HFFc6 (cell line): ENCODE results near the gene TM6SF1. TPM values are rescaled to one million over a fixed set of nuclear protein-coding genes. Genes with fewer than 3 reads are reported as not detected.
"Not testable (repeated sequence)": the region's sequence is repeated elsewhere in the genome, so short reads cannot be mapped to it uniquely, and the experiment has no call there.

Experiments used
- DNase-seq: peaks from one replicate; pipeline ENCODE4 v3.0.0-alpha.2; 2018
- H3K27ac Mint-ChIP-seq: 2 replicates; pipeline ENCODE4 v1.8.0; 2020; ENCODE audit warnings: mild to moderate bottlenecking, mixed read lengths
- H3K27me3 Mint-ChIP-seq: 2 replicates; pipeline ENCODE4 v1.8.0; 2021; ENCODE audit warnings: mild to moderate bottlenecking, moderate library complexity, mixed read lengths; ENCODE audit not compliant: insufficient read depth
- H3K36me3 Mint-ChIP-seq: 2 replicates; pipeline ENCODE4 v1.8.0; 2021; ENCODE audit warnings: low read depth, mixed read lengths
- H3K4me1 Mint-ChIP-seq: 2 replicates; pipeline ENCODE4 v1.8.0; 2020; ENCODE audit warnings: low read depth, mixed read lengths
- H3K4me3 Mint-ChIP-seq: 2 replicates; pipeline ENCODE4 v1.8.0; 2020; ENCODE audit warnings: mild to moderate bottlenecking, moderate library complexity, mixed read lengths
- H3K9me3 Mint-ChIP-seq: 2 replicates; pipeline ENCODE4 v1.8.0; 2020; ENCODE audit warnings: mild to moderate bottlenecking, mixed read lengths
- CTCF ChIP-seq: fragments of 200-600 bp; sonication (generic); IDR thresholded peaks from 2 replicates; pipeline ENCODE4 v1.5.0; 2021; ENCODE audit warnings: antibody characterized with exemption, mild to moderate bottlenecking
- total RNA-seq, 6 experiments: library from RNA; stranded (reverse); fragmentation: NEBNext Ultra II Directional; extraction: Animal tissue kit (Norgen Biotek cat#: 25700); gene quantifications; 2 replicates in 1 of 6; 3 replicates in 5 of 6; pipeline ENCODE4 v1.2.3, GENCODE V29; 2021

Gene TM6SF1
- total RNA-seq, 6 experiments from 2014 or later = 0.25 to 0.46 (median 0.42) TPM; not detected in 2

GRCh38 chr15:83068054-83068453 is 39.4 kb upstream of the TM6SF1 start:
- Mint-ChIP-seq H3K9me3 (peaks cover 13% of the 10 kb centered on the region), H3K4me3 (peak overlapping the region; percentile 68; the same call in 1 of the 2 replicates), H3K4me1 (peaks cover 28% of the 10 kb centered on the region), H3K36me3 (peaks cover 26% of the 10 kb centered on the region), H3K27ac (peak overlapping the region; percentile 85; the same call in 1 of the 2 replicates), H3K27me3 (no peaks in the 10 kb centered on the region; the same call in 1 of the 2 replicates)
- DNase-seq = no peak
- TF ChIP-seq CTCF = no peak

GRCh38 chr15:83069211-83069642 is 38.2 kb upstream of the TM6SF1 start:
- peaks cover 28% of the 10 kb centered on the region for H3K4me1 Mint-ChIP-seq
- H3K36me3 Mint-ChIP-seq = peaks cover 29% of the 10 kb centered on the region
- not testable (repeated sequence) for H3K27ac Mint-ChIP-seq, H3K27me3 Mint-ChIP-seq, H3K4me3 Mint-ChIP-seq
- peaks cover 24% of the 10 kb centered on the region for H3K9me3 Mint-ChIP-seq
- peak; percentile 33 for DNase-seq

- no peak overlapping the region for H3K4me3 Mint-ChIP-seq
- H3K27ac Mint-ChIP-seq = no peak overlapping the region
- DNase-seq = no peak
- no peak for TF ChIP-seq CTCF
- peaks cover 13% of the 10 kb centered on the region for H3K36me3 Mint-ChIP-seq
- H3K4me1 Mint-ChIP-seq = no peaks in the 10 kb centered on the region
- peaks cover 17% of the 10 kb centered on the region for H3K27me3 Mint-ChIP-seq
- H3K9me3 Mint-ChIP-seq = peaks cover 24% of the 10 kb centered on the region
These were observed 29.8 kb upstream of the TM6SF1 start for GRCh38 chr15:83077491-83078230.

GRCh38 chr15:83078712-83079111 is 28.7 kb upstream of the TM6SF1 start:
- H3K36me3 Mint-ChIP-seq = peaks cover 13% of the 10 kb centered on the region
- no peaks in the 10 kb centered on the region for H3K4me1 Mint-ChIP-seq
- H3K27ac Mint-ChIP-seq = no peak overlapping the region
- peaks cover 14% of the 10 kb centered on the region for H3K9me3 Mint-ChIP-seq
- TF ChIP-seq CTCF = no peak
- peaks cover 20% of the 10 kb centered on the region for H3K27me3 Mint-ChIP-seq
- no peak for DNase-seq
- H3K4me3 Mint-ChIP-seq = no peak overlapping the region

DNA sequence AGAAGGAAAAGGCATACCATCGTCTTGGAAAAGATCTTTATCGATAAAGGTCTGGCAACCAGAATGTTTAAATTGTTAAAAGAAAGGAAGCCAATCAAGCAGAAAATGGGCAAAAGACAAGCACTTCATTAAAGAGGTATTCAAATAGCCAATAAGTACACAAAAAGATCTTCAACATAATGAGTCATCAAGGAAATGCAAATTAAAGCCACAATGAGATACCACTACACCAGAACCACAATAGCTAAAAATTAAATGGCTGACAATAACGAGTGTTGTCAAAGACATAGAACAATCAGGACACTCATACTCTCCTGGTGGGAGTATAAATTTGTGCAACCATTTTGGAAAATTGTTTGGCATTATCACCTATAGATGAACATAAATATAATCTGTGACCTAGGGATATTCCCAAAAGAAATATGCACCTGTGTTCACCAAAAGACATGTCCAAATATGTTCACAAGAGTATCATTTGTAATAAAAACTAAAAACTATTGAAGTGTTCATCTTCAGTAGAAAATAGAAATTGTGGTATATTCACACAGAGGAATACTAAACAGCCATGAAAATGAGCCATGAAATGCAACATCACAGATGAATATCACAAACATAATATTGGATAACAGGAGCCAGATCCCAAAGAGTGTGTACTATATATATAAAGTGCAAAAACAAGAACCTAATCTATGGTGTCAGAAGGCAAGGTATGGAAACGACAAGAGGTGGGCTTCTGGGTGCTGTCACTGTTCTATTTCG is 26.0 kb upstream of the TM6SF1 start:
- no peak for TF ChIP-seq CTCF
- Mint-ChIP-seq H3K36me3 (no peaks in the 10 kb centered on the region), H3K4me1 (no peaks in the 10 kb centered on the region), H3K9me3 (no peaks in the 10 kb centered on the region), H3K27me3 (peaks cover 24% of the 10 kb centered on the region), H3K4me3 (no peak overlapping the region), H3K27ac (no peak overlapping the region)
- no peak for DNase-seq
